NCI-H526 treated with DMSO at 0.1 percent for 48 hours (cell line): ENCODE data around the gene FTCDNL1.

Experiments used
- DNase-seq: peaks from one replicate; lab custom pipeline; 2025; lab: John Stamatoyannopoulos, UW

FTCDNL1 gene

DNA sequence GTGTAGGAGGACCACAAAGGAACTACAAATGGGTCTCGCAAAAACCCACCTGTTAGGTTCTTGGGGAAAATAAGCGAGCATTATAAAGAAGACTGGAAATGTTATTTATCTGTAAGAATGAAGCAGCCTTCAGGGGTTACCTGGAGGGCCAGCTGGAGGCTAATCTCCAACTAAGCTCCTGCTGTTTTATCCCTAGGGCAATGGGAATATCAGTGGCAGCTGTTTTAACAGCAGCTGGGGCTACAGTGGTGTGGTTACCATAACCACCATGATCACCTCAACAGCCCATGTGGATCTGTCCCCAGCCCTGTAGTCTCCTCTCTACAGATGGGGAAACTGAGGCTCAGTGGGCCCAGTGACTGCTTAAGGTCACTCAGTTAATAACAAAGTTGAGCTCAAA is 108.1 kb downstream of the FTCDNL1 start:
- no peak for DNase-seq

- DNase-seq = no peak
Measured at GRCh38 chr2:199740111-199740428, 110.9 kb downstream of the FTCDNL1 start.

GRCh38 chr2:199739413-199740110 is 111.4 kb downstream of the FTCDNL1 start:
- DNase-seq = peak; percentile 33

- DNase-seq = no peak
Measured at GRCh38 chr2:199738727-199739412, 112.1 kb downstream of the FTCDNL1 start.

DNA sequence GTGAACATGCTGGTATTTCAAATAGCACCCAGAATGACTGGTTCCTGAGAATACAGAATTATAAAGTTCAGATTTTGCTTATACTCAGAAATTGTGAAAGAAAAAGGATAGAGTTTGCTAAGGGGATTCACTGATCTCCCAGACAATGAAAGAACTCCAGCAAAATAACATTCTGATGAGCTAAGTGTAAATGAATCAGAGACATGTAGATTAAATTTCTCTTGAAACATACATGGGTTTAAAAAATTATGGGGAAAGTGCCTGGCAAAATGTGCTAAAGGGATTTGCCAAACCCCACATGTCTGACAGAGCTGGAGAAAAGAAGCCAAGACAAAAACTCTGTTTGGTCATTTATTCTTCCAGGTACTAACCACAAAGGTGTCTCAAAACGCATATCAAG is 116.3 kb downstream of the FTCDNL1 start:
- DNase-seq = no peak

- no peak for DNase-seq
Measured at GRCh38 chr2:199734011-199734410, 117.0 kb downstream of the FTCDNL1 start.

DNA sequence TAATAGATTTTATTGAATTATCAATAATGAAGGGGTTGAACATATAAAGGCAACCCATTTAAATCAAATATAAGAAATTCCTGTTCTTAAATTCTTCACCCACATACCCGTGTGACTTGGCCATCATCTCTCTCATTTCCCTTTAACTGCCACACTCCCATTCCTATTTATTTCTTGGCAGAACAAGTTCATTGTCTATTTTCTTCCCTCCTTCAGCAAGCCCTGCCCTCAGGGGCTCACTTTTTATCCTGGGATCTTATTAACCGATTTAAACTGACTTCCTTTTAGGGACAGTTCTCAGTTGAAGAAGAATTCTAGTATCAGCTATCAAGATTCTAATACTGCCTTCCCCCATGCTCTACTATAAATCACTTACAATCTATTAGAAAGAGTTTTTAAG is 123.2 kb downstream of the FTCDNL1 start:
- DNase-seq = no peak

GRCh38 chr2:199727306-199727705 is 123.7 kb downstream of the FTCDNL1 start:
- DNase-seq = no peak

- no peak for DNase-seq
Measured at GRCh38 chr2:199718074-199718473, 132.9 kb downstream of the FTCDNL1 start.

DNA sequence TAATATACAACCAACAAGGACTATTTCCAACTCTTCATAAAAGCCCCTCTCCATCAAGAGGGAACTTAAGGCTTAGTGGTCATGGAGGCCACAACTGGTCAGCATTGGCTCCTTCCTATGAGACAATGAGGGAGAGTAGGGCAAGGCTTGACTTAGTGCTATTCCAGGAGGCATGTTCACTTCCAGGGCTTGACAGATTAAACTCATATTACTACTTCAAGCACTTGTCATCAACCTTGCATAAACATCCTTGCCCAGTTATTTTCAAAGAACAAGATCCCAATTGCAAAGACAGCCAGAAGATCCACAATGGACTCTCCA is 133.4 kb downstream of the FTCDNL1 start:
- no peak for DNase-seq

GRCh38 chr2:199716807-199717586 is 134.0 kb downstream of the FTCDNL1 start:
- DNase-seq = no peak

DNA sequence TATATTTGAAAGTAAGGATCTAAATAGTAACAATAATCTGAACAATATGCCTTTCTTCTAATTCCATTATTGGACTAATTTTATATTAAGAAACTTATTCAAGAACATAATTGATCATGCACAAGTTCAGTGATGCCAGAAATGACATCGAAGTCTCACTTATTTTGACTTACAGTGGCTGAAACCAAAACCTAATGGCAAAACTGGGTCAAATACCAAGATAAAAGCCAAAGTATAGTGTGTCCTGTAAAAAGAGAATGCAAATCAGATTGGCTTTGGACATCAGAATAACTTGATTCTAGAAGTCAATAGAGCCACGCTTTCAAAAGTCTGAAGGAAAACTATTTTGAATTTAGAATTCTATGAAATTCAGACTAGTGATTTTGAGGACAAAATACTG is 137.2 kb downstream of the FTCDNL1 start:
- DNase-seq = no peak

- DNase-seq = no peak
Measured at GRCh38 chr2:199710551-199710950, 140.4 kb downstream of the FTCDNL1 start.
